IPS DF 4.7 (cell line): Measurements from ENCODE around the gene PLAC1.

Experiments
- DNase-seq: peaks from one replicate; pipeline ENCODE4 v3.0.0-alpha.2; 2013; ENCODE audit warnings: low spot score; ENCODE audit errors: extremely low read depth

The PLAC1 gene

GRCh38 chrX:134588806-134589205 lies 69.5 kb downstream of the PLAC1 start:
- DNase-seq: no peak

- no peak for DNase-seq
These were observed 77.4 kb downstream of the PLAC1 start for GRCh38 chrX:134580907-134581306.

GRCh38 chrX:134573683-134574035 lies 84.6 kb downstream of the PLAC1 start:
- no peak for DNase-seq

GRCh38 chrX:134572816-134573682 lies 85.2 kb downstream of the PLAC1 start:
- no peak for DNase-seq

GRCh38 chrX:134571796-134572195 lies 86.5 kb downstream of the PLAC1 start:
- no peak for DNase-seq

- DNase-seq: no peak
These were observed 87.4 kb downstream of the PLAC1 start for GRCh38 chrX:134570899-134571298.

- no peak for DNase-seq
These were observed 87.8 kb downstream of the PLAC1 start for GRCh38 chrX:134570509-134570846.

- DNase-seq: no peak
These were observed 89.0 kb downstream of the PLAC1 start for GRCh38 chrX:134569306-134569705.

- DNase-seq: no peak
These were observed 89.8 kb downstream of the PLAC1 start for GRCh38 chrX:134568285-134569016.

- DNase-seq: no peak
These were observed 91.8 kb downstream of the PLAC1 start for GRCh38 chrX:134566506-134566905.

- DNase-seq: no peak
These were observed 96.3 kb downstream of the PLAC1 start for GRCh38 chrX:134562002-134562401.

- DNase-seq: no peak
These were observed 100.1 kb downstream of the PLAC1 start for GRCh38 chrX:134558133-134558532.

GRCh38 chrX:134554291-134554690 lies 104.0 kb downstream of the PLAC1 start:
- no peak for DNase-seq

- DNase-seq: no peak
These were observed 105.9 kb downstream of the PLAC1 start for GRCh38 chrX:134552351-134552750.

GRCh38 chrX:134551376-134552048 lies 106.8 kb downstream of the PLAC1 start:
- no peak for DNase-seq

- DNase-seq: no peak
These were observed 109.7 kb downstream of the PLAC1 start for GRCh38 chrX:134548257-134549201.

- no peak for DNase-seq
These were observed 111.1 kb downstream of the PLAC1 start for GRCh38 chrX:134547047-134547679.

GRCh38 chrX:134546187-134546586 lies 112.1 kb downstream of the PLAC1 start:
- no peak for DNase-seq

GRCh38 chrX:134545510-134545909 lies 112.8 kb downstream of the PLAC1 start:
- no peak for DNase-seq

GRCh38 chrX:134544513-134545151 lies 113.6 kb downstream of the PLAC1 start:
- no peak for DNase-seq
